ENCODE results near the gene ZFYVE28. TPM values are rescaled to one million over a fixed set of nuclear protein-coding genes. Genes with fewer than 3 reads are reported as not detected.

Gene ZFYVE28
- total RNA-seq, 1 donor, result 10.5 TPM

DNA sequence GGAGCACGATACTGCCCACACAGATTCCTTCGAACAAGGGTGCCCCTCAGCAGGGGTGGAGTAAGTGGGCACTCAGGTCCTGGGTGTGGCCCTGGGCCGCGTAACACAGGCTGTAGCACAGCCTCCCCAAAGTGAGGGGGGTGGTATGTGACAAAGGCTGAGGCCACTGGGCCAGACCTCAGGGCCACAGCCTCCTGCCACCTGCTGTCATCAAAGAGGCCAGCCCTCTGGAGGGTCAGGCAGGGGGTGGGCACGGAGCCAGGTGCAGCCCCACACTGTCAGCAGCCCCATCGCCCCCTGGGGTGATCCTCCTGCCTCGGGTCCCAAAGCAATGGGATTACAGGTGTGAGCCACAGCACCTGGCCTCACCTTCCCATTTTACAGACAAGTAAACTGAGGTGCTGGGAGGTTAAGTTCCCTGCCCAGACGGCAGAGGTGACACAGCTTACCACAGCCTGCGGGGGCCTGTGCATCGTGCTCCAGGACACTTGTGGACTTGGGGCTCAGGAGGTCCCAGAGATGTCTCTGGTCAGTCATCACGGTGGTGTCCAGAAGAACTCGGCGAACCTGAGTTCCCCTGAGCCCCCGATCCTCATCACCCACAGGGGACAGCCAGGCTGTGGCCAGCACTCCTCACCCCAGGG is 129.0 kb downstream of the ZFYVE28 start:
- no peak overlapping the region for H3K4me2 ChIP-seq (ENCODE audit: insufficient read depth, low read length)
- H3K79me2 ChIP-seq (ENCODE audit: insufficient read depth, low read length), result no peaks in the 10 kb centered on the region
- H2AFZ ChIP-seq (ENCODE audit: low read length), result no peak overlapping the region
- no peaks in the 10 kb centered on the region for H4K20me1 ChIP-seq (ENCODE audit: insufficient read depth, low read length)
- peak; percentile 47 for DNase-seq (ENCODE audit: insufficient read length, low spot score, missing footprints)
- H3K36me3 ChIP-seq (ENCODE audit: insufficient read depth, low read length), result no peaks in the 10 kb centered on the region
- H3K27ac ChIP-seq (ENCODE audit: low read depth, low read length), result no peak overlapping the region
- H3K9me3 ChIP-seq (ENCODE audit: low read depth, low read length), result no peaks in the 10 kb centered on the region
- H3K4me1 ChIP-seq (ENCODE audit: insufficient read depth, low read length), result no peaks in the 10 kb centered on the region
- H3K27me3 ChIP-seq (ENCODE audit: insufficient read depth, low read length), result no peaks in the 10 kb centered on the region
- no peak overlapping the region for H3K4me3 ChIP-seq (ENCODE audit: insufficient read depth, low read length)
- TF ChIP-seq, protein P1, sequence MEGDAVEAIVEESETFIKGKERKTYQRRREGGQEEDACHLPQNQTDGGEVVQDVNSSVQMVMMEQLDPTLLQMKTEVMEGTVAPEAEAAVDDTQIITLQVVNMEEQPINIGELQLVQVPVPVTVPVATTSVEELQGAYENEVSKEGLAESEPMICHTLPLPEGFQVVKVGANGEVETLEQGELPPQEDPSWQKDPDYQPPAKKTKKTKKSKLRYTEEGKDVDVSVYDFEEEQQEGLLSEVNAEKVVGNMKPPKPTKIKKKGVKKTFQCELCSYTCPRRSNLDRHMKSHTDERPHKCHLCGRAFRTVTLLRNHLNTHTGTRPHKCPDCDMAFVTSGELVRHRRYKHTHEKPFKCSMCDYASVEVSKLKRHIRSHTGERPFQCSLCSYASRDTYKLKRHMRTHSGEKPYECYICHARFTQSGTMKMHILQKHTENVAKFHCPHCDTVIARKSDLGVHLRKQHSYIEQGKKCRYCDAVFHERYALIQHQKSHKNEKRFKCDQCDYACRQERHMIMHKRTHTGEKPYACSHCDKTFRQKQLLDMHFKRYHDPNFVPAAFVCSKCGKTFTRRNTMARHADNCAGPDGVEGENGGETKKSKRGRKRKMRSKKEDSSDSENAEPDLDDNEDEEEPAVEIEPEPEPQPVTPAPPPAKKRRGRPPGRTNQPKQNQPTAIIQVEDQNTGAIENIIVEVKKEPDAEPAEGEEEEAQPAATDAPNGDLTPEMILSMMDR (IDR thresholded peaks at IDR 0.05; ENCODE audit: extremely low read depth, low read depth, low read length), result no peak

DNA sequence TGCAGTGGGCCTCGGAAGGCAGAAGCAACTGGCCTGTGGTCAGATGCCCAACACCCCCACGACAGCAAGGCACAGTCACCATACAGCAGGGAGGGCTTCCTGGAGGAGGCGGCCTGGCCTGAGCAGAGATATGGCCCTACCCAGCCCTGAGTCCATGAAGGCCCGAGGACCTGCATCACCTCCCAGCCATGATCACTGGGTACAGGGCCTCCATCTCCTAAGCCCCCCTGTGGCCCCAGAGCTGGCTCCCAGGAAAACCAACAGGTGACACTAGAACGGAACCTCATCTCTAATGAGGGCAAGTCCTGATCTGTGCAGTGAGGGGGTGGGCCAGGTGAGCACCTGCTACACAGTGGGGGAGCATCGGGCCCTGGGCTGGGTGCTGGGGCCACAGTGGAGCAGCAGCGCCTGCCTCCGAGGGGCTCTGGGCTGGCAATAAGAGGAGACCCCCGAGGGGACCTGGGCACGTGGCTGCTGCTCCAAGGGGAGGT is 130.3 kb downstream of the ZFYVE28 start:
- no peaks in the 10 kb centered on the region for H3K36me3 ChIP-seq (ENCODE audit: insufficient read depth, low read length)
- H3K27me3 ChIP-seq (ENCODE audit: insufficient read depth, low read length), result no peaks in the 10 kb centered on the region
- H3K79me2 ChIP-seq (ENCODE audit: insufficient read depth, low read length), result no peaks in the 10 kb centered on the region
- H3K4me3 ChIP-seq (ENCODE audit: insufficient read depth, low read length), result no peak overlapping the region
- peak; percentile 51 for DNase-seq (ENCODE audit: insufficient read length, low spot score, missing footprints)
- TF ChIP-seq, protein P1 (IDR thresholded peaks at IDR 0.05; ENCODE audit: extremely low read depth, low read depth, low read length), result no peak
- H3K27ac ChIP-seq (ENCODE audit: low read depth, low read length), result no peak overlapping the region
- H2AFZ ChIP-seq (ENCODE audit: low read length), result no peak overlapping the region
- no peak overlapping the region for H3K4me2 ChIP-seq (ENCODE audit: insufficient read depth, low read length)
- H4K20me1 ChIP-seq (ENCODE audit: insufficient read depth, low read length), result no peaks in the 10 kb centered on the region
- H3K4me1 ChIP-seq (ENCODE audit: insufficient read depth, low read length), result no peaks in the 10 kb centered on the region
- H3K9me3 ChIP-seq (ENCODE audit: low read depth, low read length), result no peaks in the 10 kb centered on the region

DNA sequence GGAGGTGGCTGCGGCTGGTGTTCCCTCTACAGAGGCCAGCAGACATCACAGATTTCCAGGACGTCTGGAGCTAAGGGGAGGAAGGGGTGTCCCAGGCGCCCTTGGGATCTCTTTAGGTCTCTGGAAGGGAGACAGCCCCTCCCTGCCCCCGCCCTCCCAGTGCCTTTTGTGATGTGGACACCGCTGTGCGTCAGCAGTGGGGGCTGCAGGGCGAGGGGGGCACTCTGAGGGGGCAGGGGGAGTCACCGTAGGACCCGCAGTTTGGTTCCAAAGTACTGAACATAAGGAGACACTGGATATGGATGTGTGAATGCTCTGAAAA is 130.9 kb downstream of the ZFYVE28 start:
- no peak overlapping the region for H3K27ac ChIP-seq (ENCODE audit: low read depth, low read length)
- H3K4me1 ChIP-seq (ENCODE audit: insufficient read depth, low read length), result no peaks in the 10 kb centered on the region
- no peak overlapping the region for H2AFZ ChIP-seq (ENCODE audit: low read length)

DNA sequence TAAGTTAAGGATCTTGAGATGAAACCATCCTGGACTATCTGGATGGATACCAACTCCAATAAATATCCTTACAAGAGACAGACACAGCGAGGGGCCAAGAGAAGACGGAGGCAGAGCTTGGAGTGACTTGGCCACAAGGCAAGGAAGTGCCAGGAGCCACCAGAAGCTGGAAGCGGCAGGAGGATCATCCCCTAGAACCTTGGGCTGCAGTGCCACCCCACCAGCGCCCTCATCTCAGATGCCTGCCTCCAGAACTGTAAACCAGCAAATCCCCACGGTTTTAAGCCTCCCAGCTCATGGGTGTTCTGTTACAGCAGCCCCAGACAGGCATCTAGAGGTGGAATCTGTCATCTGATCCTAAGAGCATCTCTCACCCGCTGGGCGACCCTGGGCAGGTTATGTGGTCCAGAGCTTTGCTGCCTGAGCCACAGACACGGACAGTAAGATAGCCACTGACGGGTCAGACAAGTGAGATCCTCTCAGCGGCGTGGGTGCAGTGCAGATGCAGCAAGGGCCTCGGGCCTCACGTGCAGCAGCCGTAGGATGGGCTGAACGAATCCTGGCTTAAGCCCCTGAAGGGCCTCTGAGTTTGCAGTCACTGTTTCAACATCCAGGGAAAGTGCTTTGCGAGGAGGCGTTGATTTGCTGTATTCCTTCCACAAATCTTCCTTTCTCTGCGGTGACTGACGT is 131.4 kb downstream of the ZFYVE28 start:
- no peak overlapping the region for H3K4me3 ChIP-seq (ENCODE audit: insufficient read depth, low read length)
- DNase-seq (ENCODE audit: insufficient read length, low spot score, missing footprints), result peak; percentile 36
- H2AFZ ChIP-seq (ENCODE audit: low read length), result no peak overlapping the region
- H4K20me1 ChIP-seq (ENCODE audit: insufficient read depth, low read length), result no peaks in the 10 kb centered on the region
- no peak overlapping the region for H3K4me2 ChIP-seq (ENCODE audit: insufficient read depth, low read length)
- H3K36me3 ChIP-seq (ENCODE audit: insufficient read depth, low read length), result no peaks in the 10 kb centered on the region
- no peak overlapping the region for H3K27ac ChIP-seq (ENCODE audit: low read depth, low read length)
- no peaks in the 10 kb centered on the region for H3K9me3 ChIP-seq (ENCODE audit: low read depth, low read length)
- no peaks in the 10 kb centered on the region for H3K27me3 ChIP-seq (ENCODE audit: insufficient read depth, low read length)
- H3K4me1 ChIP-seq (ENCODE audit: insufficient read depth, low read length), result no peaks in the 10 kb centered on the region
- H3K79me2 ChIP-seq (ENCODE audit: insufficient read depth, low read length), result no peaks in the 10 kb centered on the region
- TF ChIP-seq, protein P1 (IDR thresholded peaks at IDR 0.05; ENCODE audit: extremely low read depth, low read depth, low read length), result no peak

More for the DNA sequence above, 130.9 kb downstream of the ZFYVE28 start:
- Histone ChIP-seq H3K27me3 (ENCODE audit: insufficient read depth, low read length) (no peaks in the 10 kb centered on the region), H3K4me2 (ENCODE audit: insufficient read depth, low read length) (no peak overlapping the region), H3K9me3 (ENCODE audit: low read depth, low read length) (no peaks in the 10 kb centered on the region), H3K4me3 (ENCODE audit: insufficient read depth, low read length) (no peak overlapping the region), H4K20me1 (ENCODE audit: insufficient read depth, low read length) (no peaks in the 10 kb centered on the region), H3K79me2 (ENCODE audit: insufficient read depth, low read length) (no peaks in the 10 kb centered on the region), H3K36me3 (ENCODE audit: insufficient read depth, low read length) (no peaks in the 10 kb centered on the region)
- peak; percentile 39 for DNase-seq (ENCODE audit: insufficient read length, low spot score, missing footprints)
- TF ChIP-seq, protein P1 (IDR thresholded peaks at IDR 0.05; ENCODE audit: extremely low read depth, low read depth, low read length), result no peak

Measured in osteoblast (primary cell).